H1 (cell line): Measurements from ENCODE around the gene COL17A1. TPM values are rescaled to one million over a fixed set of nuclear protein-coding genes. Genes with fewer than 3 reads are reported as not detected.

Experiments
- CTCF ChIA-PET: fragments of 300-600 bp; sonication (Branson Sonifier 250); formaldehyde crosslinking; loops from one replicate; lab custom pipeline; 2021; ENCODE audit not compliant: partially characterized antibody; lab: Charles Lee
- POLR2A ChIA-PET: fragments of 300-600 bp; sonication (Branson Sonifier 250); formaldehyde crosslinking; loops from one replicate; lab custom pipeline; 2021; ENCODE audit warnings: inconsistent platforms; ENCODE audit not compliant: partially characterized antibody; lab: Charles Lee
- DNase-seq, 2 experiments: peaks; one replicate each; pipeline versions ENCODE4 v3.0.0 to v3.0.0-alpha.2; 2010 to 2022; ENCODE audit warnings: low spot score in 2 of 2, low read depth in 1 of 2, mixed read lengths in 1 of 2
- FAIRE-seq: peaks from 2 replicates; lab custom pipeline; 2011; peaks lifted over from hg19 to GRCh38; lab: Jason Lieb, UNC
- H2AFZ ChIP-seq: 2 replicates; pipeline ENCODE4 v1.8.1; 2012; ENCODE audit warnings: low read length, inconsistent platforms
- H2AK5ac ChIP-seq: 2 replicates; pipeline ENCODE4 v1.6.1; 2013; ENCODE audit warnings: low read depth, low read length
- H2BK120ac ChIP-seq: replicated peaks from 2 replicates; pipeline ENCODE3; 2013; ENCODE audit warnings: low read depth, low read length, inconsistent platforms
- H2BK12ac ChIP-seq: 2 replicates; pipeline ENCODE4 v1.6.1; 2013; ENCODE audit warnings: low read depth, low read length
- H2BK15ac ChIP-seq: 2 replicates; pipeline ENCODE4 v1.6.1; 2013; ENCODE audit warnings: low read length
- H2BK20ac ChIP-seq: 2 replicates; pipeline ENCODE4 v1.6.1; 2013; ENCODE audit warnings: low read length
- H2BK5ac ChIP-seq: 2 replicates; pipeline ENCODE4 v1.6.1; 2013; ENCODE audit warnings: low read depth, low read length
- H3K14ac ChIP-seq: 2 replicates; pipeline ENCODE4 v1.6.1; 2013; ENCODE audit warnings: inconsistent platforms; ENCODE audit not compliant: insufficient read length
- H3K18ac ChIP-seq: 2 replicates; pipeline ENCODE4 v1.6.1; 2013; ENCODE audit warnings: low read length; ENCODE audit errors: extremely low read depth
- H3K23ac ChIP-seq: 2 replicates; pipeline ENCODE4 v1.6.1; 2013; ENCODE audit warnings: inconsistent platforms; ENCODE audit not compliant: insufficient read length
- H3K23me2 ChIP-seq: 2 replicates; pipeline ENCODE4 v1.6.1; 2013; ENCODE audit warnings: low read depth, low read length
- H3K27ac ChIP-seq: 2 replicates; pipeline ENCODE4 v1.6.1; 2011; ENCODE audit warnings: low read depth, low read length, inconsistent platforms
- H3K27me3 ChIP-seq, 4 experiments: replicated peaks in 1 of 4; 1 replicate in 1 of 4; 2 replicates in 3 of 4; pipeline versions ENCODE4 v1.6.1 to v1.8.1; 2011 to 2013; ENCODE audit warnings: low read length in 3 of 4, mild to moderate bottlenecking in 3 of 4, inconsistent platforms in 2 of 4, mixed read lengths in 2 of 4, moderate library complexity in 1 of 4; ENCODE audit not compliant: control insufficient read depth in 3 of 4, insufficient read depth in 3 of 4; ENCODE audit errors: extremely low read depth in 1 of 4
- H3K36me3 ChIP-seq, 4 experiments: 2 replicates each; pipeline versions ENCODE4 v1.6.1 to v1.8.1; 2011 to 2013; ENCODE audit warnings: mild to moderate bottlenecking in 4 of 4, low read length in 3 of 4, moderate library complexity in 2 of 4, control low read depth in 1 of 4, inconsistent platforms in 1 of 4; ENCODE audit not compliant: insufficient read depth in 4 of 4, control insufficient read depth in 2 of 4
- H3K4ac ChIP-seq: replicated peaks from 2 replicates; pipeline ENCODE3; 2013; ENCODE audit warnings: low read length, low read depth, mixed read lengths, inconsistent platforms; ENCODE audit not compliant: insufficient read length
- H3K4me1 ChIP-seq, 4 experiments: replicated peaks in 1 of 4; 1 replicate in 1 of 4; 2 replicates in 3 of 4; pipeline versions ENCODE4 v1.6.1 to v1.8.1; 2011 to 2013; ENCODE audit warnings: low read length in 3 of 4, inconsistent platforms in 2 of 4, mixed read lengths in 1 of 4; ENCODE audit not compliant: insufficient read depth in 4 of 4, control insufficient read depth in 3 of 4
- H3K4me2 ChIP-seq, 2 experiments: 2 replicates each; pipeline versions ENCODE4 v1.6.1 to v1.8.1; 2011 to 2013; ENCODE audit warnings: low read depth in 2 of 2, low read length in 2 of 2, control low read depth in 1 of 2, inconsistent platforms in 1 of 2, mild to moderate bottlenecking in 1 of 2; ENCODE audit not compliant: insufficient read depth in 1 of 2
- H3K4me3 ChIP-seq, 4 experiments: fragments of 200-600, 300-600 bp in 1 of 4; sonication (generic), shearing (Covaris generic), sonication (Bioruptor Twin) in 1 of 4; 2 replicates each; pipeline versions ENCODE4 v1.5.1 to v1.8.1; 2011 to 2016; ENCODE audit warnings: low read length in 4 of 4, low read depth in 3 of 4, control low read depth in 2 of 4, inconsistent platforms in 2 of 4, mild to moderate bottlenecking in 2 of 4, mixed read lengths in 1 of 4, moderate library complexity in 1 of 4; ENCODE audit not compliant: insufficient read depth in 2 of 4; ENCODE audit errors: extremely low read depth in 1 of 4
- H3K56ac ChIP-seq: replicated peaks from 2 replicates; pipeline ENCODE3; 2013; ENCODE audit warnings: low read depth, mild to moderate bottlenecking, mixed read lengths, low read length, inconsistent platforms; ENCODE audit not compliant: insufficient read length
- H3K79me1 ChIP-seq: 2 replicates; pipeline ENCODE4 v1.6.1; 2013; ENCODE audit warnings: low read depth, low read length, control low read depth
- H3K79me2 ChIP-seq, 2 experiments: 2 replicates each; pipeline versions ENCODE4 v1.6.1 to v1.8.1; 2012 to 2013; ENCODE audit warnings: low read length in 2 of 2, mild to moderate bottlenecking in 2 of 2, inconsistent platforms in 1 of 2; ENCODE audit not compliant: insufficient read depth in 2 of 2, control insufficient read depth in 1 of 2
- H3K9ac ChIP-seq, 4 experiments: replicated peaks in 1 of 4; 1 replicate in 1 of 4; 2 replicates in 3 of 4; pipeline versions ENCODE4 v1.6.1 to v1.8.1; 2011 to 2013; ENCODE audit warnings: low read depth in 3 of 4, low read length in 3 of 4, control low read depth in 2 of 4, mild to moderate bottlenecking in 2 of 4, moderate library complexity in 2 of 4, inconsistent platforms in 1 of 4; ENCODE audit errors: extremely low read depth in 1 of 4
- H3K9me3 ChIP-seq, 2 experiments: 2 replicates each; pipeline versions ENCODE4 v1.6.1 to v1.8.1; 2012 to 2013; ENCODE audit warnings: mild to moderate bottlenecking in 2 of 2, moderate library complexity in 2 of 2, control low read depth in 1 of 2, inconsistent platforms in 1 of 2, low read depth in 1 of 2, low read length in 1 of 2, mixed read lengths in 1 of 2; ENCODE audit not compliant: insufficient read depth in 2 of 2
- H4K20me1 ChIP-seq, 2 experiments: replicated peaks in 1 of 2; 2 replicates each; pipeline versions ENCODE3 to v1.8.1; 2011 to 2013; ENCODE audit warnings: inconsistent platforms in 2 of 2, low read length in 2 of 2, mild to moderate bottlenecking in 1 of 2; ENCODE audit not compliant: insufficient read depth in 2 of 2, control insufficient read depth in 1 of 2
- H4K5ac ChIP-seq: 2 replicates; pipeline ENCODE4 v1.6.1; 2013; ENCODE audit warnings: low read length, low read depth, mixed read lengths, inconsistent platforms; ENCODE audit not compliant: insufficient read length
- H4K8ac ChIP-seq: 2 replicates; pipeline ENCODE4 v1.8.0; 2013; ENCODE audit warnings: mild to moderate bottlenecking, moderate library complexity, low read length, inconsistent platforms; ENCODE audit not compliant: insufficient read depth; ENCODE audit errors: extremely low read depth
- H4K91ac ChIP-seq: replicated peaks from 2 replicates; pipeline ENCODE3; 2013; ENCODE audit warnings: low read length, mixed read lengths, inconsistent platforms; ENCODE audit not compliant: insufficient read length
- CBX5 ChIP-seq: fragments of 300-800, 300-1000 bp; sonication (generic); IDR thresholded peaks from 2 replicates; pipeline ENCODE4 v1.7.1; 2016; ENCODE audit warnings: antibody characterized with exemption, low read length, low read depth
- CEBPB ChIP-seq: IDR thresholded peaks from 2 replicates; pipeline ENCODE4 v1.6.1; 2012; ENCODE audit warnings: low read depth, low read length
- EP300 ChIP-seq, 2 experiments: IDR thresholded peaks; 1 replicate in 1 of 2; 2 replicates in 1 of 2; pipeline ENCODE4 v1.6.1; 2011 to 2012; ENCODE audit warnings: low read depth in 2 of 2, low read length in 2 of 2, mild to moderate bottlenecking in 2 of 2, borderline replicate concordance in 1 of 2, inconsistent platforms in 1 of 2, moderate library complexity in 1 of 2
- EZH2 ChIP-seq: fragments of 200-600 bp; sonication (generic); IDR thresholded peaks from 2 replicates; pipeline ENCODE4 v1.7.1; 2012; ENCODE audit warnings: low read depth, mild to moderate bottlenecking, moderate library complexity, low read length, inconsistent platforms; ENCODE audit not compliant: severe bottlenecking
- KDM5A ChIP-seq: fragments of 200-600 bp; IDR thresholded peaks from 2 replicates; pipeline ENCODE4 v1.7.1; 2012; ENCODE audit warnings: mild to moderate bottlenecking, low read length, inconsistent platforms, mixed read lengths
- MAFK ChIP-seq: IDR thresholded peaks from 2 replicates; pipeline ENCODE4 v1.6.1; 2012; ENCODE audit warnings: low read depth, mild to moderate bottlenecking, improper control_type of control experiment, low read length
- POU5F1 ChIP-seq: IDR thresholded peaks from 2 replicates; pipeline ENCODE4 v1.6.1; 2011; ENCODE audit warnings: low read depth, mild to moderate bottlenecking, low read length, moderate library complexity
- RAD21 ChIP-seq, 2 experiments: IDR thresholded peaks in 1 of 2; conservative IDR thresholded peaks in 1 of 2; 2 replicates each; pipeline ENCODE4 v1.6.1; 2011; ENCODE audit warnings: low read depth in 2 of 2, low read length in 2 of 2, improper control_type of control experiment in 1 of 2, inconsistent platforms in 1 of 2, mild to moderate bottlenecking in 1 of 2, moderate library complexity in 1 of 2
- SRF ChIP-seq: IDR thresholded peaks from 2 replicates; pipeline ENCODE4 v1.6.1; 2011; ENCODE audit warnings: mild to moderate bottlenecking, low read depth, low read length, moderate library complexity
- WGBS, 2 experiments: shearing (Covaris generic) in 1 of 2; methylation state at CpG; one replicate each; pipeline versions ENCODE4 v1.1.6 to v1.1.7; 2013 to 2015; ENCODE audit warnings: low lambda C conversion rate in 2 of 2, mixed read lengths in 2 of 2, inconsistent platforms in 1 of 2, low coverage in 1 of 2, missing lambda C conversion rate in 1 of 2; ENCODE audit not compliant: insufficient replicate concordance in 2 of 2, insufficient coverage in 1 of 2, insufficient read length in 1 of 2; ENCODE audit errors: extremely low coverage in 1 of 2, missing lambda C conversion rate in 1 of 2; 5-methylcytosine and 5-hydroxymethylcytosine counted together
- polyA plus RNA-seq, 7 experiments: library from polyadenylated mRNA; depleted of rRNA in 3 of 7; stranded (reverse) in 5 of 7; unstranded in 2 of 7; fragments of >200 nt in 5 of 7; fragments of 200-250 nt in 2 of 7; gene quantifications; 1 replicate in 5 of 7; 2 replicates in 1 of 7; 4 replicates in 1 of 7; pipeline versions ENCODE4 v1.2.1 to v1.2.3, GENCODE V29; 2011 to 2013; ENCODE audit warnings: missing spikeins in 2 of 7, mixed read lengths in 2 of 7
- total RNA-seq: library from RNA; stranded (reverse); fragmentation: NEBNext Ultra II Directional; extraction: Animal tissue kit (Norgen Biotek cat#: 25700); gene quantifications from 2 replicates; pipeline ENCODE4 v1.2.1, GENCODE V29; 2021

COL17A1 gene
- total and polyA plus RNA-seq, 2 of the 8 experiments (the other 6 are each of a cell fraction or from before 2014, with no cell fraction given) = 0.35 to 0.37 TPM

- Histone ChIP-seq H3K4me2 (no peak overlapping the region), H4K91ac (no peak overlapping the region), H3K56ac (no peak overlapping the region), H4K8ac (no peak overlapping the region), H2BK120ac (no peak overlapping the region), H2BK12ac (no peak overlapping the region), H3K4me3 (no peak overlapping the region), H3K9me3 (no peaks in the 10 kb centered on the region), H3K18ac (no peak overlapping the region), H4K20me1 (no peaks in the 10 kb centered on the region), H3K4ac (no peak overlapping the region), H3K36me3 (no peaks in the 10 kb centered on the region; a peak in 1 of 8 replicates), H3K4me1 (peaks cover 0 to 8% (median 4%) of the 10 kb centered on the region in 4 experiments; a peak in 5 of 7 replicates), H3K23me2 (peaks cover 5% of the 10 kb centered on the region), H2AFZ (no peak overlapping the region), H3K9ac (no peak overlapping the region), H3K79me1 (no peaks in the 10 kb centered on the region), H2BK20ac (no peak overlapping the region), H3K14ac (no peak overlapping the region), H2AK5ac (no peak overlapping the region), H2BK15ac (no peak overlapping the region), H3K79me2 (no peaks in the 10 kb centered on the region), H2BK5ac (no peak overlapping the region), H4K5ac (no peak overlapping the region), H3K27me3 (no peaks in the 10 kb centered on the region), H3K27ac (no peak overlapping the region), H3K23ac (no peak overlapping the region)
- 80% methylated on average over 1 of the region's 1 CpG; no CpG with 5 or more reads in 1 of the 2 experiments for WGBS, 2 experiments
- CTCF ChIA-PET = interaction anchor here (1.5 to 8.6 kb wide), 7 partner anchors 16 to 151 kb away, joined by 3 to 43 read pairs (median 5); no protein-coding TSS in a partner anchor
- no peak for FAIRE-seq
- DNase-seq = no peak
- TF ChIP-seq EZH2 (no peak), CBX5 (no peak), EP300 (IDR thresholded peaks at IDR 0.05; ENCODE audit: borderline replicate concordance in 1 of 2, low read depth in 2 of 2, low read length in 2 of 2) (no peak), KDM5A (no peak), CEBPB (no peak), SRF (no peak), RAD21 (IDR thresholded peaks at IDR 0.05 in 1 of 2, conservative IDR thresholded peaks at IDR 0.05 in 1 of 2; ENCODE audit: low read depth in 2 of 2, low read length in 2 of 2) (peak in 1 of 2 experiments; percentile 20; a peak in 2 of 4 replicates), POU5F1 (no peak), MAFK (no peak)
- POLR2A ChIA-PET = interaction anchor here (1.4 to 3.9 kb wide), 3 partner anchors 14 to 130 kb away, joined by 3 to 43 read pairs (median 19); no protein-coding TSS in a partner anchor
These were observed 37.7 kb upstream of the COL17A1 start for GRCh38 chr10:104123397-104123796.
